Stromal cell of bone marrow (primary cell): Measurements from ENCODE around the gene ZNF367.
"Not testable (repeated sequence)": the region's sequence is repeated elsewhere in the genome, so short reads cannot be mapped to it uniquely, and the experiment has no call there.

ENCODE experiments used
- DNase-seq: peaks from one replicate; pipeline ENCODE4 v3.0.0-alpha.2; 2012; ENCODE audit warnings: low read depth

Gene ZNF367

DNA sequence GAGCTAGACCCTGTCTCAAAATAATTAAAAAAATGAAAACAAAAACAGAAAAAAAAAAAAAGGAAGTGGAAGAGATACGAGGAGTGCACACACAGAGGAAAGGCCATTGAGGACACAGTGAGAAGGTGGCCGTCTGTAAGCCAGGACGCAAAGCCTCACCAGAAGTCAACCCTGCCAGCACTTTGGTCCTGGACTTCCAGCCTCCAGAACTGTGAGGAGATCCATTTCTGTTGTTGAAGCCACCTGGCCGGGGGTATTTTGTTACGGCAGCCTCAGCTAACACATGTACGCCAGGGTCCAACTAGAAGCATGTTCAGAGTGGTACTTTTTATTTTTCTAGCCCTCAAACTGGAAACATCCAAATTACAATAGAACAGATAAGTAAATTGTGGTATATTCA lies 56.5 kb downstream of the ZNF367 start:
- no peak for DNase-seq

DNA sequence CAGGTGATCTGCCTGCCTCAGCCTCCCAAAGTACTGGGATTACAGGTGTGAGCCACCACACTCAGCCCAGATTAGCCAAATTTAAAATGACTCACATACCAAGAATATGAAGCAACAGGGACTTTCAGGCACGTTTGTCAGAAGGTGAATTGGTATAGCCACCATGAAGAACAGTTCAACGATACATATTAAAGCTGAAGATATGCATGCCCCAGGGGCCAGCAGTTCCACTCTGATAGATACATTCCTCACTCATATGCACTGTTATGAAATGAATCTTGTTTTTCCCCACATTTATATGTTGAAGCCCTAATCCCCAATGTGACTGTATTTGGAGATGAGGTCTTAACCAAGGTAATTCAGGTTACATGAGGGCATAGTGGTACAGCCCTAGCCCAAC lies 57.2 kb downstream of the ZNF367 start:
- DNase-seq: no peak

DNA sequence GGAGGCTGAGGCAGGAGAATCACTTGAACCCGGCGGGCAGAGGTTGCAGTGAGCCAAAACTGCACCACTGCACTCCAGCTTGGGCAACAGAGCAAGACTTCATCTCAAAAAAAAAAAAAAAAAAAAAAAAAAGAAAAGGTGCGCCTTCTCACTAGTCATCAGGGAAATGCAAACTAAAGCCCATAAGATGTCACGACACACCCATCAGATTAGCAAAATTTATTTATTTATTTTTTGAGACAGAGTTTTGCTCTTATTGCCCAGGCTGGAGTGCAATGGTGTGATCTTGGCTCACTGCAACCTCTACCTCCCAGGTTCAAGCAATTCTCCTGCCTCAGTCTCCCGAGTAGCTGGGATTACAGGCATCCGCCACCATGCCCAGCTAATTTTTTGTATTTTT lies 57.6 kb downstream of the ZNF367 start:
- DNase-seq: not testable (repeated sequence)

DNA sequence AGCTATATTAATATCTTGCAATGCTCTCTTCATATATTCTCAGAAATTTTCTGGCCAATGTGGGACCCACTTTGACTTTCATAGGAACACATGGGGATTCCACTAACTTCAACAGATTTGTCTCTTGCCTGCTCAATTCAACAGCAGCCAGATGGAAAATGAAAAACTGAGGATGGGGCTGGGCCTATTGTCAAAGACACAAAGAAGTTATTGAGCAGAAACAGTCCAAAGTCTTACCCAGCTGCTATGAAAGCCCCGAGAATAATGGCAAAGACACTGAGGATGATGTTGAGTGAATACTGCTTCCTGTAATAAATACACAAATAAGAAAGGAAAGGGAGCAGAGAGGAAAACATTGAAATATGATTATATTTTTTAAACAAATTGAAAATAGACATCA lies 67.3 kb downstream of the ZNF367 start:
- no peak for DNase-seq

DNA sequence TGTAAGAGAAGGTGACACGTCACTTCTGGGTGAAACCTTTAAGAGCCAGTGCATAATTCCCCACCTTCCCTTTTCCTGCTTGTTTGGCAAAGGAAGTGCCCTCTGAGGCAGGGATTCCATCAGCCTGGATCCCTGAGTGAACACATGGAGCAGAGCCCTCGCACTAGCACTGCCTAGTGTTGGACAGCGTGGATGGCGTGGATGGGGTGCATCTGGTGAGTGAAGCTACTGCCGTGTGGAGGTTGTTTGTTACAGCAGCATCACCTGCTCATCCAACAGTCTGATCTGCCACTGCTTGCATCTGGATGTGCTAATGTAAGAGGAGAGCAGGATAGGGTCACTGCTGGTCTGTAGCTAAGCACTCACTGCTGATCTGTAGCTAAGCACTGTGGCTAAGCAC lies 69.9 kb downstream of the ZNF367 start:
- DNase-seq: no peak

DNA sequence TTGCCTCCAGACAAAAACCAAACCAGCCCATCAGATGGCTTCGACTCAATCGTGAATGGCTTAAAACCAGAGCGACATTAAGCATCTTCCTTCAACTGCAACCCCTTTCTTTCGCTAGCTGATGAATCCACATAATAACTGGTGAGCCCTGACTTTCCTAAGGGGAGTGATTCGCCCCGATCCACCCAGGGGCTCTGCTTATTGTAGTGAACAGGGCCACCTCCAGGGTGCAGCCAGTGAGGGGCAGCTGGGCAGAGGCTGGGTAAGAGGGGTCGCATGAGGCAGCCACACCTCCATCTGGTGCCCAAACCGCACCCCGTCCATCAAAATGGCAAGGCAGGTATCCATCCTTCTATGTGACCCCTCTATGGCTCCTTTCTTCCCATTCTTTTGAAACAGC lies 72.6 kb downstream of the ZNF367 start:
- no peak for DNase-seq

DNA sequence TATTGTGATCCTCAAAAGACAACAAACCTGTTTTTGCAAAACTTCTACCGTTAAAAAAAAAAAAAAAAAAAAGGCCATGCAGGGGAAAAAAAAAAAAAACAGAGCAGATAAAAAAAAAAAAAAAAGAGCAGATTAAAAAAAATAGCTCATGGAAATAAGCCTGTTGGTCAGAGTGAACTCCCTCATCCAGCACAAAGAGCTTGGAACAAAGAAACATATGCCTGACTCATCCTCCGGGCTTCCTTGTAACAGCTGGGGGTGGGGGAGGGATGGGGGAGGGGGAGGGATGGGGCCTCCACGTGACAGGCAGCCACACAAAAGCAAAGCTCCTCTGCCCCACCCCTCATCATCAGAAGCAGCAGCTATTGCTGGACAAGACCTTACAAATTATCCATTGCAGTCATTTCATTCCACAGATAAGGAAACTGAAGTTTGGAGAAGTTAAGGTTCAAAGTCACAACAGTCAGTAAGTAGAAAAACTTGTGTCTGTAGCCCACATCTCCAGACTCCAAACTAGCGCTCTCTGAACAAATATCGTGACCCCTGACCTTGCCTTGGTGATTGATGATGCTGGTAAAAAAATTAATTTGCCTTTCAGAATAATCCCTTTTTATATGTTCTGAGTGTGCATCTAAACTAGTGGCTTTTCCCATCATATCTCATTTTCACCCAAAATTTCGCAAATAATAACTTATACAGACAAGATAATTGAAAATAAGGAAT lies 73.6 kb downstream of the ZNF367 start:
- DNase-seq: peak; percentile 91

DNA sequence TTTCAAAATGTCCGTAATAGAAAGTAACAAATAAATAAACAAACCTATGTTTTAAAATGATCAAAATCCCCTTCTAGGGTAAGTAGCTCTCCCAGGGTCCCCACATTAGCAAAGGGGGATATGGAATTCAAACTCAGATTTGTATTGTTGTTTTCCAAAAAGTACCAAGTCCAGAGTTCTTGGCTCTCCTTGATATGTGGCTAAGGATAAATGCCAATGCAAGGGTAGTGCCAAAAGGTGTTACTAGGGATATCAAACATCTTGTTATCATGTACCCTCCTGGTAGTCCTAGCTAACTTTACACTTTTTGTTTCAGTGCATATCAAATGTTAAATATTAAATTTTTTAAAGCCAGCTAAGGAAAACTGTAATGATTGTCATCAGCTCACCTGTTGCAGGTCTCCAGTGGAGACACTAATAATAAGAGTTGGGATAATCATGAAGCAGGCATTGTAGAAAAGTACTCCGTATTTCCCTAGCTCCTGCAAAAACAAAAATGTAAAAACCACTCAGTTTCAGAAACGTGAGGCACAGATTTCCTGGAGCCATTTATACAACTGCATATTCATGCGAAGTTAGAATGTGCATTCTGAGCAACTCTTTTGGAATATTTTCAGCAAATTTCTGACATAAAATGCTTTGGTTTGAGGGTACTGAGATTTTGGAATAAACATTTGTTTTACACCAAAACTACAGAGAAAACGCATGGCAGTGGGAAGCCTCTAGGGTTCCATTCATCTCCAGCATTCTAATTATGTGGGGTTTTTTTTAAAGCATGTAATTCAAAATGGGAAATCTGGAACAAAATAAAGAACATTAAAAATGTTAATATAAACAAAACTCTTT lies 74.4 kb downstream of the ZNF367 start:
- no peak for DNase-seq

DNA sequence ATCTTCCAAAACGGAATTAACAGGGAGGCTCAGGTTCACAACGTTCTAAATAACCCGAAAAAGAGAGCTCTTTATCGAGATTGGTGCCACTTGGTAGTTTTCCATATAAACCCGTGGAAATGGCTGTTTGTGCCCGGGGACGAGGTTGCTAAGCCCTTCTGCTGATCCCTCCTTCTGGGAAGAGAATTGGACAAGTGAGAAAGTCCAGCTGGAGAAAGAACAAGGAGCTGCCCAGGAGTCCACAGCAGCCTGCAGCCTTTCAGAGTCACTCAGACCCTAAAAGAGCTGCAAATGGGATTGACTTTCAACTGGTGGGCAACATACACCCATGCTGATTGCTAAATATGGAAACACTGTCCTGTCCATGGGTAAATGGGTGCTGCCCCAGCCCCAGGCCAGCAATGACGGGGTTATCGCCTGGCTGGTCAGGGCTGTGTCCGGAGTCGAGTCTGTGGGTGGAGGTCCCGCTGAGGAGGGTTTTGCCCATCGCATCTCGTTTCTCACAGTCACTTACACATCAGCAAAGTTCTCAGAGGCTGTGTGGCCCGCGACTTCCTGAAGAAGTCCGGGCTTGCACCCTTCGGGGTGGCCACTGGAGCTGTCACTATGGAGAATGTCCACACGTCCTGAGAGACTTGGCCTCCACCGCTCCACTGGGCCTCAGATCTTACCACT lies 75.5 kb downstream of the ZNF367 start:
- no peak for DNase-seq

DNA sequence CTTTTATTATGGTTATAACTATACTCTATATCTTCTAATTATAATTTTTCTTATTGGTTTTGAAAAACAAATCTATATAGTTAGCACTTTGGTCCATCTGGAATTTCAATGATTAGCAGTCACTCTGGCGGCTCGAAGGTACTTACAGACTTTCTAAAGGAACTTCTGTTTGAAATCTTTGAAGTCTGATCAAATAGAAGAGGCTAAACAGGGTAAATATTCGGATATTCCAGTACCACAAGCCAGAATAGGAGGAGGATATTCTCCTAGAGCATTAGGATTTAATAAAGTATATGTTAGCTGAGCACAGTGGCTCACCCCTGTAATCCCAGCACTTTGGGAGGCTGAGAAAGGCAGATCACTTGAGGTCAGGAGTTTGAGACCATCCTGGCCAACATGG lies 77.5 kb downstream of the ZNF367 start:
- no peak for DNase-seq

DNA sequence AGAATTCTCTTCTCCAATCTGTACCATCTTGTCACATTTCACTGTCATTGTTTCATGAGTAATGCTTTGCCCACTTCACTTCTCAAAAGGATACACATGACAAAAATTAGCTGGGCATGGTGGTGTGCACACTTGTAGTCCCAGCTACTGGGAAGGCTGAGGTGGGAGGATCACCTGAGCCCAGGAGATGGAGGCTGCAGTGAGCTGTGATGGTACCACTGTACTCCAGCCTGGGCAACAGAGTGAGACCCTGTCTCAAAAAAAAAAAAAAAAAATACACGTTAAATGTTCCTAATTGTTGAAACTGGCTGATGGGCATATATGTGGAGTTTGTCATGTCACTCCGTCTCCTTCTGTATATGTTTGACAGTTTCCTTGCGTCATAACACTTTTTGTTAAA lies 79.9 kb downstream of the ZNF367 start:
- DNase-seq: no peak
